Activated CD4-positive, alpha-beta T cell treated with anti-CD3 and anti-CD28 coated beads for 48 hours (primary cell): Measurements from ENCODE around the gene VPREB1.
"Not testable (repeated sequence)": the region's sequence is repeated elsewhere in the genome, so short reads cannot be mapped to it uniquely, and the experiment has no call there.

Experiments used
- DNase-seq: peaks from one replicate; pipeline ENCODE4 v3.0.0-alpha.2; 2020

VPREB1 gene

GRCh38 chr22:22248878-22249277 is 4.3 kb downstream of the VPREB1 start:
- no peak for DNase-seq

- DNase-seq = not testable (repeated sequence)
Measured at GRCh38 chr22:22250651-22251050, 6.1 kb downstream of the VPREB1 start.

GRCh38 chr22:22256133-22256532 is 11.5 kb downstream of the VPREB1 start:
- DNase-seq = not testable (repeated sequence)

- DNase-seq = not testable (repeated sequence)
Measured at GRCh38 chr22:22258597-22259415, 14.2 kb downstream of the VPREB1 start.

GRCh38 chr22:22260169-22260568 is 15.6 kb downstream of the VPREB1 start:
- not testable (repeated sequence) for DNase-seq

- not testable (repeated sequence) for DNase-seq
Measured at GRCh38 chr22:22260586-22260985, 16.0 kb downstream of the VPREB1 start.

- peak; percentile 28 for DNase-seq
Measured at GRCh38 chr22:22262332-22263074, 17.9 kb downstream of the VPREB1 start.

- DNase-seq = not testable (repeated sequence)
Measured at GRCh38 chr22:22263823-22264222, 19.2 kb downstream of the VPREB1 start.

- not testable (repeated sequence) for DNase-seq
Measured at GRCh38 chr22:22270036-22270676, 25.6 kb downstream of the VPREB1 start.

- not testable (repeated sequence) for DNase-seq
Measured at GRCh38 chr22:22277423-22277822, 32.8 kb downstream of the VPREB1 start.

GRCh38 chr22:22284962-22285756 is 40.6 kb downstream of the VPREB1 start:
- not testable (repeated sequence) for DNase-seq

GRCh38 chr22:22286390-22287105 is 42.0 kb downstream of the VPREB1 start:
- not testable (repeated sequence) for DNase-seq

- DNase-seq = not testable (repeated sequence)
Measured at GRCh38 chr22:22287106-22287626, 42.6 kb downstream of the VPREB1 start.

GRCh38 chr22:22289666-22290065 is 45.1 kb downstream of the VPREB1 start:
- DNase-seq = not testable (repeated sequence)

GRCh38 chr22:22291129-22291806 is 46.7 kb downstream of the VPREB1 start:
- DNase-seq = not testable (repeated sequence)

GRCh38 chr22:22292656-22293055 is 48.1 kb downstream of the VPREB1 start:
- DNase-seq = not testable (repeated sequence)

- not testable (repeated sequence) for DNase-seq
Measured at GRCh38 chr22:22293436-22293835, 48.9 kb downstream of the VPREB1 start.

GRCh38 chr22:22294641-22295040 is 50.1 kb downstream of the VPREB1 start:
- not testable (repeated sequence) for DNase-seq
